Ovary (tissue), 9 donors: Measurements from ENCODE around the gene GPX4. TPM values are rescaled to one million over a fixed set of nuclear protein-coding genes. Genes with fewer than 3 reads are reported as not detected.
A peak's percentile ranks its signal among the peaks of the same experiment; 100 is the strongest.

Experiments used
- DNase-seq, 5 donors: peaks; one replicate each; pipeline ENCODE4 v3.0.0-alpha.2; 2019 to 2020
- H3K27ac ChIP-seq, 2 donors: fragments of 200-600 bp; one replicate each; pipeline versions ENCODE4 v1.5.1 to v1.8.0; 2019 to 2022
- H3K27me3 ChIP-seq: fragments of 200-600 bp; one replicate; pipeline ENCODE4 v1.8.0; 2022
- H3K36me3 ChIP-seq: fragments of 200-600 bp; sonication (generic); one replicate; pipeline ENCODE4 v1.5.1; 2019
- H3K4me1 ChIP-seq: one replicate; pipeline ENCODE4 v1.8.1; 2013; ENCODE audit warnings: mild to moderate bottlenecking, moderate library complexity; ENCODE audit not compliant: insufficient read depth
- H3K4me3 ChIP-seq: fragments of 200-600 bp; sonication (generic); one replicate; pipeline ENCODE4 v1.5.1; 2017
- H3K9me3 ChIP-seq, 2 donors: fragments of 200-600 bp in 1 of 2; sonication (generic) in 1 of 2; one replicate each; pipeline versions ENCODE4 v1.5.1 to v1.8.1; 2013 to 2019; ENCODE audit warnings: mild to moderate bottlenecking in 1 of 2, moderate library complexity in 1 of 2
- CTCF ChIP-seq, 3 donors: fragments of 450-650 bp in 2 of 3; fragments of 200-600 bp in 1 of 3; IDR thresholded peaks; one replicate each; pipeline versions ENCODE4 v1.5.1 to v1.8.0; 2016 to 2022; ENCODE audit warnings: antibody characterized with exemption in 3 of 3, mild to moderate bottlenecking in 1 of 3
- EP300 ChIP-seq: sonication (generic); formaldehyde crosslinking; IDR thresholded peaks from one replicate; pipeline ENCODE4 v1.6.1; 2017; ENCODE audit warnings: antibody characterized with exemption
- POLR2A ChIP-seq: fragments of 450-650 bp; IDR thresholded peaks from one replicate; pipeline ENCODE4 v1.6.1; 2017; ENCODE audit warnings: antibody characterized with exemption, mild to moderate bottlenecking, moderate library complexity
- WGBS, 3 donors: extraction: QIAGEN DNeasy Blood & Tissue Kit in 1 of 3; methylation state at CpG; one replicate each; pipeline versions ENCODE4 v1.1.5 to v1.1.7; 2013 to 2017; 5-methylcytosine and 5-hydroxymethylcytosine counted together
- intact Hi-C, 4 donors: fragments of 100-400 bp; cut with DNase I; formaldehyde crosslinking; loops; one replicate each; pipeline versions ENCODE4 v1.11.0 to v1.15.1; 2022 to 2023
- polyA plus RNA-seq, 2 donors: library from polyadenylated mRNA; stranded (reverse); fragments of 200-250 nt in 1 of 2; fragments of 350-450 nt in 1 of 2; fragmentation: Illumina TruSeq in 1 of 2; extraction: RNeasy Lipid Tissue Mini Kit (QIAGEN cat#74804) in 1 of 2; gene quantifications; one replicate each; pipeline ENCODE4 v1.2.3, GENCODE V29; 2013 to 2014
- total RNA-seq, 7 donors: library from RNA; depleted of rRNA in 2 of 7; stranded (reverse); fragments of >200 nt in 2 of 7; fragmentation: NEBNext Ultra II Directional in 3 of 7; extraction: Animal tissue kit (Norgen Biotek cat#: 25700) in 3 of 7; gene quantifications; one replicate each; pipeline versions ENCODE4 v1.1.0 to v1.2.4, GENCODE V29; 2016 to 2023
- donor health status: DM: no; HTN: no; CAD: no; lungs with moderate emphysema.
- donor health status: DM: no; HTN: no; CAD: no.
- donor health status: Bipolar disorder and iron deficiency.
- donor health status: DM: yes; HTN: yes; CAD: no.
- donor health status: DM: no; HTN: no; CAD: no.
- donor health status: DM: yes; HTN: yes; CAD: no.

GPX4 gene
- total and polyA plus RNA-seq, 9 donors, result 189 to 450 (median 247) TPM

GRCh38 chr19:1064661-1065605 lies 38.9 kb upstream of the GPX4 start:
- intact Hi-C loops, result no loop called here
- H3K4me3 ChIP-seq, result no peak overlapping the region
- H3K27me3 ChIP-seq, result peaks cover 15% of the 10 kb centered on the region
- DNase-seq, result peak in 2 of 5 donors; percentile 56 to 73
- no peaks in the 10 kb centered on the region for H3K4me1 ChIP-seq
- 5 to 11% (median 6%) methylated on average over 46 to 60 of the region's 60 CpGs for WGBS, 3 donors
- H3K36me3 ChIP-seq, result no peaks in the 10 kb centered on the region
- no peak overlapping the region for H3K27ac ChIP-seq
- H3K9me3 ChIP-seq, result no peaks in the 10 kb centered on the region
- TF ChIP-seq CTCF (IDR thresholded peaks at IDR 0.05) (peak in 2 of 3 donors; percentile 55 to 60), POLR2A (no peak), EP300 (no peak)

GRCh38 chr19:1065606-1066109 lies 38.1 kb upstream of the GPX4 start:
- DNase-seq, result peak in 1 of 5 donors; percentile 26
- Histone ChIP-seq H3K27ac (no peak overlapping the region), H3K9me3 (no peaks in the 10 kb centered on the region), H3K4me3 (no peak overlapping the region), H3K36me3 (no peaks in the 10 kb centered on the region), H3K27me3 (peaks cover 15% of the 10 kb centered on the region), H3K4me1 (no peaks in the 10 kb centered on the region)
- 41 to 54% (median 52%) methylated on average over 17 of the region's 17 CpGs for WGBS, 3 donors
- no peak for TF ChIP-seq POLR2A
- TF ChIP-seq CTCF (IDR thresholded peaks at IDR 0.05), result no peak
- TF ChIP-seq EP300, result no peak
- intact Hi-C loops, result no loop called here

GRCh38 chr19:1066251-1066747 lies 37.5 kb upstream of the GPX4 start:
- Histone ChIP-seq H3K9me3 (no peaks in the 10 kb centered on the region), H3K36me3 (no peaks in the 10 kb centered on the region), H3K4me3 (no peak overlapping the region), H3K27ac (no peak overlapping the region), H3K4me1 (no peaks in the 10 kb centered on the region), H3K27me3 (peaks cover 20% of the 10 kb centered on the region)
- intact Hi-C loops, result no loop called here
- DNase-seq, result no peak
- WGBS, 3 donors, result 26 to 36% (median 34%) methylated on average over 16 to 17 of the region's 17 CpGs
- TF ChIP-seq EP300, result no peak
- no peak for TF ChIP-seq POLR2A
- no peak for TF ChIP-seq CTCF (IDR thresholded peaks at IDR 0.05)

GRCh38 chr19:1066748-1067340 lies 37.0 kb upstream of the GPX4 start, which contains the start of gene ARHGAP45:
Gene ARHGAP45 (plus strand): TSS chr19:1067167. CDS start chr19:1067406, 239 bp downstream.
- peaks cover 20% of the 10 kb centered on the region for H3K27me3 ChIP-seq
- DNase-seq, result no peak
- no peaks in the 10 kb centered on the region for H3K9me3 ChIP-seq
- no peaks in the 10 kb centered on the region for H3K4me1 ChIP-seq
- H3K4me3 ChIP-seq, result peak within 1 kb of the TSS; percentile 12
- no peak within 1 kb of the TSS for H3K27ac ChIP-seq
- no peak for TF ChIP-seq POLR2A
- no peak for TF ChIP-seq CTCF (IDR thresholded peaks at IDR 0.05)
- no peak for TF ChIP-seq EP300
- intact Hi-C loops, result no loop called here
- H3K36me3 ChIP-seq, result no peaks in the 10 kb centered on the region
- 4 to 6% (median 5%) methylated on average over 27 to 61 of the region's 61 CpGs for WGBS, 3 donors
